Panc1 (cell line): Measurements from ENCODE around the gene RAD9B.

ENCODE experiments used
- CTCF ChIP-seq: fragments of 450-650 bp; IDR thresholded peaks from 2 replicates; pipeline ENCODE4 v1.5.1; 2017; ENCODE audit warnings: mild to moderate bottlenecking
- POLR2AphosphoS5 ChIP-seq: IDR thresholded peaks from 2 replicates; pipeline ENCODE4 v1.6.1; 2012; ENCODE audit warnings: mild to moderate bottlenecking, low read depth, low read length, moderate library complexity
- REST ChIP-seq, 2 experiments: IDR thresholded peaks; 2 replicates each; pipeline ENCODE4 v1.6.1; 2011 to 2012; ENCODE audit warnings: low read depth in 2 of 2, control low read depth in 1 of 2, low read length in 1 of 2, mild to moderate bottlenecking in 1 of 2, moderate library complexity in 1 of 2; ENCODE audit not compliant: insufficient read depth in 1 of 2
- TCF7L2 ChIP-seq: IDR thresholded peaks from 2 replicates; pipeline ENCODE4 v1.6.1; 2011; ENCODE audit warnings: mild to moderate bottlenecking, low read depth, low read length, inconsistent platforms

- TF ChIP-seq CTCF (no peak), REST (IDR thresholded peaks at IDR 0.05; ENCODE audit: insufficient read depth in 1 of 2, low read depth in 2 of 2, low read length in 1 of 2) (no peak), POLR2AphosphoS5 (no peak), TCF7L2 (no peak)
These were observed 31.5 kb downstream of the RAD9B start for GRCh38 chr12:110533607-110534006.
